ENCODE data around the gene GDPD5. TPM values are rescaled to one million over a fixed set of nuclear protein-coding genes. Genes with fewer than 3 reads are reported as not detected.

GDPD5 gene
- total and polyA plus RNA-seq, 2 donors (not counting 1 experiment from before 2014, with no cell fraction given): 59.1 to 102 TPM

GRCh38 chr11:75491465-75491864, 34.3 kb downstream of the GDPD5 start:
- H4K20me1 ChIP-seq (ENCODE audit: control insufficient read depth, insufficient read depth, low read length, poor library complexity, severe bottlenecking): no peaks in the 10 kb centered on the region
- DNase-seq (no peak), ATAC-seq (ENCODE audit: low read depth) (no peak)
- no peak overlapping the region for H3K4me2 ChIP-seq (replicated peaks; ENCODE audit: low read depth, low read length, poor library complexity, severe bottlenecking)
- peaks cover 8 to 11% of the 10 kb centered on the region in 2 donors for H3K4me1 ChIP-seq (ENCODE audit: control insufficient read depth in 2 of 2, insufficient read depth in 2 of 2, low read length in 2 of 2)
- intact Hi-C loops (cut with micrococcal nuclease): no loop called here
- Mint-ChIP-seq H3K4me3 (no peak overlapping the region), H3K27me3 (no peaks in the 10 kb centered on the region), H3K27ac (no peak overlapping the region), H3K9me3 (ENCODE audit: insufficient read depth) (no peaks in the 10 kb centered on the region), H3K4me1 (peaks cover 15% of the 10 kb centered on the region)
- H3K79me2 ChIP-seq (ENCODE audit: control insufficient read depth, insufficient read depth, low read length): no peaks in the 10 kb centered on the region
- ChIA-PET CTCF (no interaction called here), POLR2A (no interaction called here)
- no CpG with 5 or more reads among the region's 2 CpGs for whole genome bisulfite sequencing (ENCODE audit: insufficient coverage)
- no peak overlapping the region for H3K27ac ChIP-seq (ENCODE audit: low read length in 2 of 2)
- H3K4me3 ChIP-seq (ENCODE audit: control extremely low read depth in 1 of 5, extremely low read depth in 1 of 5, insufficient read depth in 1 of 5, low read depth in 2 of 5, low read length in 4 of 5): no peak overlapping the region
- no peak overlapping the region for H3K9ac ChIP-seq (ENCODE audit: low read length)
- H3K36me3 ChIP-seq (replicated peaks in 1 of 2; ENCODE audit: control extremely low read depth in 1 of 2, control insufficient read depth in 1 of 2, extremely low read depth in 1 of 2, insufficient read depth in 2 of 2, low read length in 1 of 2): no peaks in the 10 kb centered on the region
- no peak overlapping the region for H2AFZ ChIP-seq (ENCODE audit: insufficient read depth, low read depth, low read length, poor library complexity, severe bottlenecking)
- H3K27me3 ChIP-seq (replicated peaks in 1 of 4; ENCODE audit: control extremely low read depth in 1 of 4, control insufficient read depth in 3 of 4, insufficient read depth in 4 of 4, low read length in 3 of 4): no peaks in the 10 kb centered on the region
- peaks cover 0 to 5% (median 0%) of the 10 kb centered on the region in 3 donors for H3K9me3 ChIP-seq (ENCODE audit: control extremely low read depth in 1 of 3, control insufficient read depth in 2 of 3, insufficient read depth in 1 of 3, low read length in 2 of 3)
- TF ChIP-seq EZH2 (IDR thresholded peaks at IDR 0.05; ENCODE audit: borderline replicate concordance, insufficient read depth, low read depth, low read length, poor library complexity, severe bottlenecking) (no peak), CTCF (IDR thresholded peaks at IDR 0.05) (no peak)

- Histone ChIP-seq H3K9me3 (ENCODE audit: control extremely low read depth in 1 of 3, control insufficient read depth in 2 of 3, insufficient read depth in 1 of 3, low read length in 2 of 3) (peaks cover 0 to 5% (median 0%) of the 10 kb centered on the region in 3 donors), H3K27me3 (replicated peaks in 1 of 4; ENCODE audit: control extremely low read depth in 1 of 4, control insufficient read depth in 3 of 4, insufficient read depth in 4 of 4, low read length in 3 of 4) (no peaks in the 10 kb centered on the region), H3K27ac (ENCODE audit: low read length in 2 of 2) (no peak overlapping the region), H3K4me3 (ENCODE audit: control extremely low read depth in 1 of 5, extremely low read depth in 1 of 5, insufficient read depth in 1 of 5, low read depth in 2 of 5, low read length in 4 of 5) (no peak overlapping the region), H3K4me1 (ENCODE audit: control insufficient read depth in 2 of 2, insufficient read depth in 2 of 2, low read length in 2 of 2) (peaks cover 8 to 11% of the 10 kb centered on the region in 2 donors), H2AFZ (ENCODE audit: insufficient read depth, low read depth, low read length, poor library complexity, severe bottlenecking) (no peak overlapping the region), H3K9ac (ENCODE audit: low read length) (no peak overlapping the region), H3K36me3 (replicated peaks in 1 of 2; ENCODE audit: control extremely low read depth in 1 of 2, control insufficient read depth in 1 of 2, extremely low read depth in 1 of 2, insufficient read depth in 2 of 2, low read length in 1 of 2) (no peaks in the 10 kb centered on the region), H3K79me2 (ENCODE audit: control insufficient read depth, insufficient read depth, low read length) (no peaks in the 10 kb centered on the region), H4K20me1 (ENCODE audit: control insufficient read depth, insufficient read depth, low read length, poor library complexity, severe bottlenecking) (no peaks in the 10 kb centered on the region), H3K4me2 (replicated peaks; ENCODE audit: low read depth, low read length, poor library complexity, severe bottlenecking) (no peak overlapping the region)
- Mint-ChIP-seq H3K27ac (no peak overlapping the region), H3K27me3 (no peaks in the 10 kb centered on the region), H3K4me1 (peaks cover 15% of the 10 kb centered on the region), H3K4me3 (no peak overlapping the region), H3K9me3 (ENCODE audit: insufficient read depth) (no peaks in the 10 kb centered on the region)
- no peak for ATAC-seq (ENCODE audit: low read depth)
- no peak for DNase-seq
- WGBS (ENCODE audit: insufficient coverage): 86% methylated on average over 12 of the region's 13 CpGs
- ChIA-PET POLR2A (interaction anchor here (0.6 kb wide), 3 partner anchors 10 to 1639 kb away, joined by 3 to 5 read pairs (median 5); no protein-coding TSS in a partner anchor), CTCF (no interaction called here)
- no peak for TF ChIP-seq CTCF (IDR thresholded peaks at IDR 0.05)
- no peak for TF ChIP-seq EZH2 (IDR thresholded peaks at IDR 0.05; ENCODE audit: borderline replicate concordance, insufficient read depth, low read depth, low read length, poor library complexity, severe bottlenecking)
- intact Hi-C loops (cut with micrococcal nuclease): no loop called here
Observed at GRCh38 chr11:75490221-75491181, 35.2 kb downstream of the GDPD5 start.
